GM21390 (cell line): ENCODE results near the gene ZC3HAV1.
A peak's percentile ranks its signal among the peaks of the same experiment; 100 is the strongest.
"Not testable (repeated sequence)": the region's sequence is repeated elsewhere in the genome, so short reads cannot be mapped to it uniquely, and the experiment has no call there.

Source experiments
- ATAC-seq: cut with Tn5 transposase; IDR thresholded peaks from one replicate; pipeline ENCODE4 v1.9.1; 2021; ENCODE audit not compliant: unreplicated experiment

The ZC3HAV1 gene

DNA sequence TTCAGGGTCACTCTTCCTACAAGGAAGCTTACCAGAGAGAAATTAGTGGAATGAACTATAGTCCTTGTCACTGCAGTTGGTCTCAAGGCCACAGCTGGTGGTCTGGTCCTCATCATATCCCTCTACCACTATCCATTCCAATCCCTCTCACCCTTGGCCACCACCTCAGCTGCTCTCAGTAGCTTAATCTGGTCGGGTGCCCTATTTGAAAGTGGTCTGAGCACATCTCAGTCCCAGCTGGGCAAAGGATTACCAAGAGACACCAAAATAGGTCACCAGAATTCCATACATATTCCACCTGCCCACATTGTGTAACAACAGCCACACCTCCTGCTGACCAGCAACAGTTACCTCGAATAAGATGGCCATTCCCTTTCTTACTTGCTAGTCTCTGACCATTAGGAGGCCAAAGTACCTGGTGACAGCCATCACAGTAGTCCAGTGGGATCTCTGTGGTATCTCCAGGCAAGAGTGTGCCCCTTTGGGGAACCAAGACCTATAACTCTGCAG, 3.3 kb upstream of the ZC3HAV1 start:
- no peak for ATAC-seq

DNA sequence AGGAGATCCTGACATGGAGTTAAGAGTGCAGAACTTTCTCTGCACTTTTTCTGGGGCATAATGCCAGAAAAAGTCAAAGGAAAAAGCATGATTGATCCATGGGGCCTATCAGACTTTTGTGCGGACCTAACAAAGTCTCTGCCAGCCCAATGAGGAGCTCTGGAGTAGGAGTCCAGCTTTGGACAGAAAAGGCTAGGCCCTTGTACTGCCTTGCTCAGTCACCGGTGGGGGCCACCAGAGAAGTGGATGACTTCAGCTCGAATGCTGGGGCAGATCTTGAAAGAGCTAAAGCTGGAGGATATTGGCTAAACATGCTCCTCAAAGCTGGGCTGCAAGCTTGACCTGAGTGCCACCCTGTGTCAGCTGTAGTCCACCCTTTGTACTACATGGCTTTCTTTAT, 2.8 kb upstream of the ZC3HAV1 start:
- ATAC-seq = no peak

DNA sequence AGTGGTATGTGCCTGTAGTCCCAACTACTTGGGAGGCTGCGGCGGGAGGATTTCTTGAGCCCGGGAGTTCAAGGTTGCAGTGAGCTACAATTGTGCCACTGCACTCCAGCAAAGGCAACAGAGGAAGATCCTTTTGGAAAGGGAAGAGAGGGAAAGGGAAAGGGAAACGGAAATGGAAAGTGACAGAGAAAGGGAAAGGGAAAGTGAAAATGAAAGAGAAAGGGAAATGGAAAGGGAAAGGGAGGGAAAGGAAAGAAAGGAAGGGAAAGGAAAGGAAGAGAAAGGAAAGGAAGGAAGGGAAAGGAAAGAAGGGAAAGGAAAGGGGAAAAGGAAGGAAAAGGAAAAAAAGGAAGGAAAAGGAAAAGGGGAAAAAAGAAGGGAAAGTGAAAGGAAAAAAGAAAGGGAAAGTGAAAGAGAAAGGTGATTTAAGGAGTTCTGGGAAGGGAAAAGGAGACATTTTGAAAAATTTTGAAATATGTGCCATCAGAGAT, 2.3 kb upstream of the ZC3HAV1 start:
- ATAC-seq = no peak

DNA sequence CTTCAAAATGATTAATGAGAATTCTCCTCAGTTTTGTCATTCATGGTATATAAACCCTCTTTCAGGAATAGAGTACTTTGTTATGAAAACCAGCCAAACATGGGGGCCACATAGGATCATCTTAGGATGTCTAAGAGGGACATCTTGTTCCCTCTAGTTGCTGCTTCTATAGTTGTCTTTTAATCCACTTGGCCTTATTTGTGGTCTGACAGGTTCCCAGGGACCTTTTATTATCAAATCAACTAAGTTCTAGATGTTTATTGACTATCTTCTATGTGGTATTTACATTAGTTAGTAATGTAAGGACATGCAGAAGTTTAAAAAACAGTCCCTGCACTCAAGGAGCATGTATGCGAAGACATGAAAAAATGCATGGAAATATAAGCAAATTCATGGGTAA, 1.6 kb upstream of the ZC3HAV1 start:
- no peak for ATAC-seq

DNA sequence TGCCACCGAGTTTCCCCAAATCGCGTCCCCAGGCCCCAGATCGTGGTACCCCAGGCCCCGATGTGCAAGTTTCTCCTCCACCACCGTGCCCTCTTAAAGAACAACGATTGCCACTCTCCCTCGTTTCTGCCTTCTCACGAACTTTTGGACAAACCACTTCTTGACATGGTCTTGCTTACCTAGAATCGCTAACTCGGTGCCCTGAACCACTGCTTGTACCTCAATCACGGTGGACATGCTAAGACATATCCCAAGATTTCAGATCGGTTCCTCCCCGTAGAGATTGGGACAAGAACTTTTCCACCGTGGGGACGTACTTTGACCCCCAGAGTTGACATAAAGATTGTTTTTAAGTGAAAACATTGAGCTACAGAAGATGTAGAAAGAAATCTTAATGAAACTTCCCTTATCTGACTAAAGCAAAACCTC, 477 bp upstream of the ZC3HAV1 start:
- ATAC-seq = peak; percentile 10

DNA sequence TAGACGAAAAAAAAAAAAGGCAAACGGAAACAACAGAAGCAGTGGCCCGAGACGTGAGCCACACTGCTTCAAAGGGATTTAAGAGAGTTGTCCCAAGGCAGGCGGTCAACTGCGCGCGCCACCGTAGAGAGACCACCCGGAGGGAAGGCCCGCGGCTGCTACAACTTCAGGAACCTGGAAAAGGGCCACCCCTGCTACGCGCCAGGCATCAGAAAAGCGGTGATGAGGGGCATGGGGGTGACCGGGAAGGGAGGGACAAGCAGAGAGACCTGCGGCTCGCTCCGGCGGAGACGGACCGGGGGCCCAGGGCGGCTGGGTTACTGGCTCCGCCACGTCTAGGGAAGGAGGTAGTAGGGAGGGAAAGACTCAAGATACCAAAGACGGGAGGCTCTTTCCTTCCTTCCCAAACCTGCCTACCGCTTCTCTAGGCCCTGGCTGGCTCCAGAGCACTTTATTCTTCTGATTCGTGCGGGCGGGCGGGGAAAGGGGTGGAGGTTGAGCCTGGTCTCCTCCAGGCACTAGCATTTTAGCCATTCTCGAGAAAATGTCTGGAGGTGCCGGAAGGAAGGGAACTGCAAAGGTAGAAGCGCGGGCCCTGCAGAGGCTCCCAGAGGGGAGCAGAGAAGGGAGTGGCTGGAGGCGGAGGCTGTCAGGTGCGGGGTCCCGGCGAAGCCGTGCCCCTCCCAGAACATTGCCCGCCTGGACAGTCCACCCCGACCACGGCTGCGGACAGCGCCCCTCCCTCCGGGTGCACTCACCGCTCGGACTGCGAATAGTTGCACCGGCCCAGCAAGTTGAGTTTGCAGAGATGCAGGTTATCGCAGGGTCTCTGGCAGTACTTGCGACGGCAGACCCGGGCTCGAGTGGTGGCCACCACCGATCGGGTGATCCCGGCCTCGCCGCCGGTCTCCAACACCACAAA, 993 bp downstream of the ZC3HAV1 start:
- no peak for ATAC-seq

DNA sequence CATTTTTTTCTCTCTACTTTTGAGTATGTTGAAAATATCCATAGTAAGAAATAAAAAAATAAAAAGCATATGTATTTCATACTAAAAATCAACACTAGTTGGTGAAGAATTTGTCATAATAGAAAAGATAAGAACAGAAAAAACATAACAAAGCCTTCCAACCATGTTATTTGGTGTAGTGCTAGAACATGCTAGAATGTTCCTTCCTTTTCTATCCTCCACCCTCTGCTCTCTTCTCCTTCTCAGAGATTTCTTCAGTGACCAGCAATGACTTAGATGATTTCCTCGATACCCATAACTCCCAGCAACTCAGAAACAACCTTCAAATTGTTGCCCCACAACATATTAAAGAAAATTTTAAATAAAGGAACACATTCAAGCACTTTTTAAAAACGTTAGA, 2.6 kb downstream of the ZC3HAV1 start:
- ATAC-seq = no peak

DNA sequence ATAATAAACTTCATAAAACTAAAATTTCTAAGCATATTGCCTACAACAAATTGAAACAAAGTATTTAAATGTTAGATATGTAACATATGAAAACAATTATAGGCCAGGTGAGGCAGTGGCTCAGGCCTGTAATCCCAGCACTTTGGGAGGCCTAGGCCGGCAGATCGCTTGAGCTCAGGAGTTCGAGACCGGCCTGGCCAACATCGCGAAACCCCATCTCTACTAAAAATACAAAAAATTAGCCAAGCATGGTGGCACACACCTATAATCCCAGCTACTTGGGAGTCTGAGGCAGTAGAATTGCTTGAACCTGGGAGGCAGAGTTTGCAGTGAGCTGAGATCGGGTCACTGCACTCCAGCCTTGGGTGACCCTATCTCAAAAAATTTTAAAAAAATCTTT, 3.3 kb downstream of the ZC3HAV1 start:
- ATAC-seq = not testable (repeated sequence)

DNA sequence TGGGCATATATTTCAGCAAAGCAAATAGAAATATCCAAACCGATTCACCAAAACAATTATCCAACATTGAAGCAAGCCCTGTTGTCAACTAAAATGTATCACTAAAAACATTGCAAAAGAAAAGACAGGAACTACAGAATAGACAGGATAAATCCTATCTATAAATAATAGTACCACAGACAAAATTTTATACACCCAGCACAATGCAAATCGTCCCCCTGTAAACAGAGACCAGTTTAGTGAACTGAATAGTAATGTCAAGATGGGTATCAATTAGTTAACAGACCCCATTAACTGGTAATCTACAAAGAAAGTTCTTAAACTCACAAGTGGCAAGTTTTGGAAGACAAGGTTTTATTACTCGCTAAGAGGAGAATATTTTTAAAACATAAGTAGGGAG, 4.0 kb downstream of the ZC3HAV1 start:
- ATAC-seq = no peak

DNA sequence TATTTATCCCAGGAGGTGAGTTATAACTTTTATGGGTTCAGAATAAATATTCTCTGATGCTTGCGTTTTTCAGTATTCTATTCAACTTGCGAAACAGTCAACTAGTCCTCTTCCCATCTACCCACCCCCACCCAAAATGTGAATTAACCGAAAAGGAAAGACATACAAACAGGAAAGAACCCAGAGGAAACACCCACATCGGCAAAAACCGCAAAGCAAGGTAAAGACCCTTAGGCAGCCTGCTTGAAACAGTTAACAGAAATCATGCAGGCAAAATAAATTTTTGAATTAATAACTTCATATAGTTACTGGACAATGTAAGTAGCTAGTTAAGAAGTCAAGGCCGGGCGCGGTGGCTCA, 5.4 kb downstream of the ZC3HAV1 start:
- no peak for ATAC-seq

DNA sequence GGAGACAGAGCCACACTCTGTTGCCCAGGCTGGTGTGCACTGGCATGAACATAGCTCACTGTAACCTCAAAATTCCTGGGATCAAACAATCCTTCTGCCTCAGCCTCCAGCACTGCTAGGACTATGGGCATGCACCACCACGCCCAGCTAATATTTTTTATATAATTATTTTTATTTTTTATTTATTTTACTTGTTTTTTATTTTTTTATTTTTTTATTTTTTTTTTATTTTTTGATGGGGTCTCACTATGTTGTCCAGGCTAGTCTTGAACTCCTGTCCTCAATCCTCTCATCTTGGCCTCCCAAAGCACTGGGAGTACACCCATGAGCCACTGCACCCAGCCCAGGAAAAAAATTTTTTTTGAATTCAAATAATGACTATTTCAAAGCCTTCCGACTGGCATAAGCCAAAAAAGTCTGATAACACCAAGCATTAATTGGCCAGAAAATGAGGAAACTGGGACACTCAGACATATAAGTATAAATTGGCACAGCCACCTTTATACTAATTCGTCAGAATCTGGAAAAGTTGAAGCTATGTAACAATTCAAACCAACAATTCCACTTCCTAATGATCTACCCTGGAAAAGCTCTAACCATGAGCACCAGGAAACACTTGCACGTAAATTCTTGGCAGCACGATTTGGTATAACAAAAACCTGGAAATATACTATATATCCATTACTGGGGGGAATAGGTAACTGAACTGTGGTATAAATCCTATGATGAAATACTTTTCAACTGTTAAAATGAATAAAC, 6.3 kb downstream of the ZC3HAV1 start:
- no peak for ATAC-seq

DNA sequence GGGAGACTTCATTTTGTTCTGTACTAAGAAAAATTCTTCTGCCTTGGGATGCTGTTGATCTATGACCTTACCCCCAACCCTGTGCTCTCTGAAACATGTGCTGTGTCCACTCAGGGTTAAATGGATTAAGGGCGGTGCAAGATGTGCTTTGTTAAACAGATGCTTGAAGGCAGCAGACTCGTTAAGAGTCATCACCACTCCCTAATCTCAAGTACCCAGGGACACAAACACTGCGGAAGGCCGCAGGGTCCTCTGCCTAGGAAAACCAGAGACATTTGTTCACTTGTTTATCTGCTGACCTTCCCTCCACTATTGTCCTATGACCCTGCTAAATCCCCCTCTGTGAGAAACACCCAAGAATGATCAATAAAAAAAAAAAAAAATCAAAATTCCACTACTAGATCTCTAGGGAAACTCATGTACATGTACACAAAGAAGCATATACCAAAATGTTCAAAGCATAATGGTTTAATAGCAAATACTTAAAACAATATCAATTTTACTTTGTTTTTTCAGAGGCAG, 7.8 kb downstream of the ZC3HAV1 start:
- not testable (repeated sequence) for ATAC-seq

DNA sequence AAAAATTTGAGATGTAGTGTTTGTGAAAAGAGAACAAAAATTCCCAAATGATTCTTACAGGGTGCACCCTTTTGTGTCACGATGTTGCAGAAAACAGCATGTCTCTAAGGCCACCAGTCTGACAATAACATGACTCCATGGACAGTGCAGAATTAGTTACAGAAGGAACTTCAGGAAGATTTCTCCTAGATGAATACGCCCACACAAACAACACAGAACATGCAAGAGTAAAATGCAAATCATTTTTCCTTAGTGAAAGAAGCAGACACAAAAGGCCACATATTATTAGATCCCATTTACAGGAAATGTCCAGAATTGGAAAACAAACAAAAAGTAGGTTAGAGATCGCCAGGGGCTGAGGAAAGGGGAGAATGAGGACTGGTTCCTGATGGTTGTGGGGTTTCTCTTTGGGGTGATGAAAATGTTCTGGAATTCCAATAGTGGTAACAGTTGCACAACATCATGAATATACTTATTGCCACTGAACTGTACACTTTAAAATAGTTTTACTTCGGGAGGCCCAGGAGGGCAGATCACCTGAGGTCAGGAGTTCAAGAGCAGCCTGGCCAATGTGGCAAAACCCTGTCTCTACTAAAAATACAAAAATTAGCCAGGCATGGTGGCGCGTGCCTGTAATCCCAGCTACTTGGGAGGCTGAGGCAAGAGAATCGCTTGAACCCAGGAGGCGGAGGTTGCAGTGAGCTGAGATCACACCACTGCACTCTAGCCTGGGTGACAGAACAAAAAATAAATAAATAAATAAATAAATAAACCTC, 10.2 kb downstream of the ZC3HAV1 start:
- no peak for ATAC-seq

DNA sequence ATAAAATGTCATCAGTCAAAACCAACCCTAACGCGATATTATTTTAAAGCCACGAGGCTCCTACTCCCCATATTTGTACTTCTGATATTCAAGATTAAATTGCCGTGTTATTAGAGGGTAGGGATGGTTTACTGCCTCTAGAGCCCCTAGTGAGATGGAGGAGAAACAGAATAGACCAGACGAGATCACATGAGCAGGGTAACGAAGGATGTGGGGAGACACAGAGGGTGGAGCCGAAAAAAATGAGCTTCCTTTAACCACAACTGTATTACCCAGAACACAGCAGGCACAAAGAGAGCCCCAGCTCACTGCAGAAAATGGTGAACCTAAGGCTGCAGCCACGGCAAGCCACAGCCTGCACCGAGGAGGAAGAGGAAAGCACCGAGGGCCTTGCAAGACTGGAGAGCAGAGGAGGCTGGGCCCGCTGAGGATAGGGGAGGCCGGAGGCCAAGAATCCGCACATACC, 14.3 kb downstream of the ZC3HAV1 start:
- ATAC-seq = peak; percentile 100

DNA sequence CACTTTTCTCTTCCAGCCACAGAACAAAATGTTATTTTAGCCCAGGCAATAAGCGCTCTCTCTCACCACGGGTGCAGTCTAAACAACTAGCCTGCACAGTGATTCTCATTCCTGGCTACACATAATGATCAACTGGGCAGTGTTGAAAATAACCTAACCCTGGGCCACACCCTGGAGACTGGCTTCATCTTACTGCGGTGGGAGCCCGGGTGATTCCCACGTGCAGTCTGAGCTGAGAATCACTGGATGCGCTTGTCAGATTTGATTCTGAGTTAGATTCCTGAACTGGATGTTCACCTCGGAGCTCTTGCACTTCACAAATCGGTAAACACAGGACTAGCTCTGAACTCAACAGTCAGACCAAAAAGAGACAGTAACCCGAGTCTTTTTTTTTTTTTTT, 14.9 kb downstream of the ZC3HAV1 start:
- ATAC-seq = no peak

DNA sequence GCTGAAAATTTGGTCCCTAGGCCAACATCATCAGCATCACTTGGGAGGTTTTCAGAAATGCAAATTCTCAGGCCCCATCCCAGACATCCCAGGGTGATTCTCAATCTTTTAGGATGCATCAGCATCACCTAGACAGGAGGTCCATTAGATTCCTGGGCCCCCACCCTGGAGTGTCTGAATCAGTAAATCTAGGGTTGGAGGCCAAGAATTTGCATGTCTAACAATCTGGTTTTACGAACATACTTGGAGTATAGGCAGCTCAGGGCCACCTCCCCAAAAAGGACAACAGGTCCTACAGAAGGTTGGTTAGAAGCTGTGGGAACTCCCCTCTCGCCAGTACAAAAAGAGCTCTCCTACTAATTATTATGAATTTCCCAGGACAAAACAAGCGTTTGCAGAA, 15.5 kb downstream of the ZC3HAV1 start:
- ATAC-seq = no peak

DNA sequence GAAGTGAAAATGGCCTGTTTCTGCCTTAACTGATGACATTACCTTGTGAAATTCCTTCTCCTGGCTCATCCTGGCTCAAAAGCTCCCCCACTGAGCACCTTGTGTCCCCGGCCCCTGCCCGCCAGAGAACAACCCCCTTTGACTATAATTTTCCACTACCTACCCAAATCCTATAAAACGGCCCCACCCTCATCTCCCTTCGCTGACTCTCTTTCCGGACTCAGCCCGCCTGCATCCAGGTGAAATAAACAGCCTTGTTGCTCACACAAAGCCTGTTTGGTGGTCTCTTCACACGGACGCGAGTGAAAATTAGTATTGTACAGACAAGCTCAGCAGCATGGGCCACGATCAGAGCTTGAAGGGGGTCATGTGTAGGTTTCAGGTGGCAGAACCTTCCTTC, 16.0 kb downstream of the ZC3HAV1 start:
- ATAC-seq = not testable (repeated sequence)

DNA sequence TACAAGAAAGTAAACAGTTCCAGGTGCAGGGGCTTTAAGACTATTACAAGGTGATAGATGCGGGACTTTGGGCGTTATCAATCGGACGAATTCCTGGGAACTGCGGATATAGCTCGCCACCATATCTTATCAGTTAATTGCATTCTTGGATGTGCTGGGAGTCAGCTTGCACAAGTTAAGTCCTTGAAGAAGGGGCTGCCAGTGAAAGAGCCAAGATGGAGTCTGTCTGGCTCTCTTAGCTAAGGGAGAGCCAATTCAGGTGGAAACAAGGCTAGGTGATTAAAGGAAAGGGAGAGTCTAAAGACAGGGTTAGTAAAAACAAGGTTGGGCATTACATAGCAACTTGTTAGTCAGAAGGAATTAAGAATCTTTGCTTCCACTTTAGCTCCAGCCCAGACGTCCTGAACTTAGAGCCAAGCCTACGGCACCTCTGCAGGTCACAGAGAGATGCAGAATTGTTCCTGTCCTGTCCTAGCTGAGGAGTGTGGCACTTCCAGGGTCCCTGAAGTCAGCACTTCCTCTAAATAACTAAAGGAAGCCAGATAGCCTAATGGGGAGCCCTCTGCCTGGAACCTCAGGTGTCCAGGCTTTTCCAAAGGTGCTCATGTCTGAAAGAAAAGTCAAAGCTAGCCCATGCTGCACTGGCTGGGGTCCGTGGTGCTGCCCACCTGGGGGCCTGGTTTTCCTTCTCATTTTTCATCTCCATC, 17.3 kb downstream of the ZC3HAV1 start:
- ATAC-seq = no peak

DNA sequence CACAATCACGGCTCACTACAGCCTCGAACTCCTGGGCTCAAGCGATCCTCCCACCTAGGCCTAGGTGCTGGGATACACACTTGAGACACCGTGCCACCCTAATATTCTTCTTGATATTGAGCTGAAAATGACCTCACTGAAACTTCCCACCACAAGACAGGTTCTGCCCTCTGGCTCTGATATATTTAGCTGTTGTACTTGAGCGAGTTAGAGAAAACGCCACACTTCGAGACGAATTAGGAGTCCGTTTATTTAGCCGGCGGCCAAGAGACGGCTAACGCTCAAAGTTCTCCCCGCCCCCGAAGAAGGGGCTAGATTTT, 17.9 kb downstream of the ZC3HAV1 start:
- ATAC-seq = no peak

DNA sequence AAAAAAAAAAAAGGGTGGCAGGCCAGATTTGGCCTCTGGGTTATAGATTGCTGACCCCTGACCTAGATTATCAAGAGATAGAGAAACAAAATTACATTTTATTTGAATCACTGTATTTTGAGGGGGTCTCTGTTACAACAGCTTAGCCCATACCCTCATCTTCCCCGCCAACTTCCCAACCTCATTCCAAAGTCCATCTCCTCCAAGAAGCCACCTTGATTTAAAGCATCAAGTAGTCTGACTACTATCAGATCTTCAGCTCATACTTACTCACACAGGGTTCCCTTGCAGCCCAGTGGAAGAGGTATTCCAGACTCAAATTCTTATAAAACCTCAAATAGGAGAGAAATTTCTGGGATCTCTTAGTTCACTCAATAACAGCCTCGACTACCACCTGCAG, 20.4 kb downstream of the ZC3HAV1 start:
- ATAC-seq = no peak
